COR-L47 (cell line): ENCODE results near the gene KCTD5.
"Not testable (repeated sequence)": the region's sequence is repeated elsewhere in the genome, so short reads cannot be mapped to it uniquely, and the experiment has no call there.

Experiments
- DNase-seq: peaks from one replicate; lab custom pipeline; 2025; lab: John Stamatoyannopoulos, UW

Gene KCTD5

GRCh38 chr16:2673066-2673999 lies 9.0 kb upstream of the KCTD5 start:
- peak; percentile 95 for DNase-seq

- no peak for DNase-seq
Measured at GRCh38 chr16:2675021-2675420, 7.3 kb upstream of the KCTD5 start.

GRCh38 chr16:2675714-2676113 lies 6.6 kb upstream of the KCTD5 start:
- DNase-seq, result no peak

GRCh38 chr16:2676937-2677336 lies 5.4 kb upstream of the KCTD5 start:
- not testable (repeated sequence) for DNase-seq

GRCh38 chr16:2678206-2678965 lies 3.9 kb upstream of the KCTD5 start:
- not testable (repeated sequence) for DNase-seq

GRCh38 chr16:2679902-2680301 lies 2.4 kb upstream of the KCTD5 start:
- not testable (repeated sequence) for DNase-seq

- DNase-seq, result not testable (repeated sequence)
Measured at GRCh38 chr16:2680360-2680759, 2.0 kb upstream of the KCTD5 start.

GRCh38 chr16:2683041-2683440 lies 718 bp downstream of the KCTD5 start:
- DNase-seq, result not testable (repeated sequence)

GRCh38 chr16:2686075-2686474 lies 3.8 kb downstream of the KCTD5 start:
- DNase-seq, result not testable (repeated sequence)

- DNase-seq, result no peak
Measured at GRCh38 chr16:2686912-2687507, 4.7 kb downstream of the KCTD5 start.

- DNase-seq, result no peak
Measured at GRCh38 chr16:2687531-2688308, 5.4 kb downstream of the KCTD5 start.

GRCh38 chr16:2689422-2689821 lies 7.1 kb downstream of the KCTD5 start:
- DNase-seq, result not testable (repeated sequence)

- no peak for DNase-seq
Measured at GRCh38 chr16:2689968-2690801, 7.9 kb downstream of the KCTD5 start.

- no peak for DNase-seq
Measured at GRCh38 chr16:2690852-2691251, 8.5 kb downstream of the KCTD5 start.

GRCh38 chr16:2691491-2692248 lies 9.3 kb downstream of the KCTD5 start:
- DNase-seq, result no peak

GRCh38 chr16:2692251-2692947 lies 10.1 kb downstream of the KCTD5 start:
- no peak for DNase-seq

- DNase-seq, result no peak
Measured at GRCh38 chr16:2692948-2693651, 10.8 kb downstream of the KCTD5 start.

GRCh38 chr16:2696601-2697250 lies 14.4 kb downstream of the KCTD5 start:
- DNase-seq, result not testable (repeated sequence)
